ENCODE results near the gene ATCAY.

The ATCAY gene

DNA sequence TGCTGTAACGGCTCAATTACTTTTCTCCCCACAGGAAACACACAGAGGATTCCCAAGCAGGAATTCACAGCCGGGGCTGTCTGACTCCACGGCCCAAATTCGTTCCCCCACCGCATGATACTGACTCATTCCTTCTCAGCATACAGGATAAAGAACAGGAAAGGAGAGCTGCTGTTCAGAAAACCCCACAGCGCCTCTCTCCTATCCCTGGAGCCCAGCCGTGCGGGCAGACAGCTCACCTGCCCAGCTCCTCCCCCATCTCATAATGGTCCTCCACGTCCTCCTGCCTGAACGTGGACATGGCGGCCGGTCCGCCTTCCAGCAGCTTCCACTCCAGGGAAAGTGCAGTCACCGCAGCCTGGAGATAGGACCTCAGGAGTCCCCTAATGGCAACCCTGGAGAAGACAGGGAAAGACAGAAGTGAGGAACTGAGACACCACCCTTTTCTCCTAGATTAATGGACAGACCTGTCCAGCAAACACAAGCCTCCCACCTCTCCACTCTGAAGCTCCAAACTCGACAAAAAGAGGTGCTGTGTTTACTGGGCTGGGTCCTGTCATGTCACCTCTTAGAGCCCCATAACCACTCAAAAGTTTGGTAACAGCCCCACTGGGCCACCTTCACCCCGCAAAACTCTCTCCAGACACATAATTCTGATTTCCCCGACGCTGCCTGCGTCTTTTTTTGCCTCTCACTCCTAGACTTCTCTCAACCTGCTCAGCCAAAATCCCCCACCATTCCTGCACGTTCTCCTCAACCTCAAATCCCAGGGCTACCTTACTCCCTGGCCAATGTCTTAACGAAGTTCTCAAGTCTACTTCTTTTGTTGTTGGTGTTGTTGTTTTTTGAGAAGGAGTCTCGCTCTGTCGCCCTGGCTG lies 89.2 kb downstream of the ATCAY start:
- POLR2A ChIA-PET, result interaction anchor here (0.6 to 2.0 kb wide), 2 partner anchors 11 to 37 kb away, joined by 3 to 10 read pairs; no protein-coding TSS in a partner anchor
- DNase-seq (ENCODE audit: extremely low spot score), result no peak
- CTCF ChIA-PET, result interaction anchor here (0.9 to 2.4 kb wide), 3 partner anchors 14 to 18 kb away, joined by 3 to 12 read pairs (median 5); partner anchors contain the start of gene EEF2
- TF ChIP-seq, protein P1, sequence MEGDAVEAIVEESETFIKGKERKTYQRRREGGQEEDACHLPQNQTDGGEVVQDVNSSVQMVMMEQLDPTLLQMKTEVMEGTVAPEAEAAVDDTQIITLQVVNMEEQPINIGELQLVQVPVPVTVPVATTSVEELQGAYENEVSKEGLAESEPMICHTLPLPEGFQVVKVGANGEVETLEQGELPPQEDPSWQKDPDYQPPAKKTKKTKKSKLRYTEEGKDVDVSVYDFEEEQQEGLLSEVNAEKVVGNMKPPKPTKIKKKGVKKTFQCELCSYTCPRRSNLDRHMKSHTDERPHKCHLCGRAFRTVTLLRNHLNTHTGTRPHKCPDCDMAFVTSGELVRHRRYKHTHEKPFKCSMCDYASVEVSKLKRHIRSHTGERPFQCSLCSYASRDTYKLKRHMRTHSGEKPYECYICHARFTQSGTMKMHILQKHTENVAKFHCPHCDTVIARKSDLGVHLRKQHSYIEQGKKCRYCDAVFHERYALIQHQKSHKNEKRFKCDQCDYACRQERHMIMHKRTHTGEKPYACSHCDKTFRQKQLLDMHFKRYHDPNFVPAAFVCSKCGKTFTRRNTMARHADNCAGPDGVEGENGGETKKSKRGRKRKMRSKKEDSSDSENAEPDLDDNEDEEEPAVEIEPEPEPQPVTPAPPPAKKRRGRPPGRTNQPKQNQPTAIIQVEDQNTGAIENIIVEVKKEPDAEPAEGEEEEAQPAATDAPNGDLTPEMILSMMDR (IDR thresholded peaks at IDR 0.05; ENCODE audit: control extremely low read depth, extremely low read depth, low read depth, missing control alignments), result no peak

DNA sequence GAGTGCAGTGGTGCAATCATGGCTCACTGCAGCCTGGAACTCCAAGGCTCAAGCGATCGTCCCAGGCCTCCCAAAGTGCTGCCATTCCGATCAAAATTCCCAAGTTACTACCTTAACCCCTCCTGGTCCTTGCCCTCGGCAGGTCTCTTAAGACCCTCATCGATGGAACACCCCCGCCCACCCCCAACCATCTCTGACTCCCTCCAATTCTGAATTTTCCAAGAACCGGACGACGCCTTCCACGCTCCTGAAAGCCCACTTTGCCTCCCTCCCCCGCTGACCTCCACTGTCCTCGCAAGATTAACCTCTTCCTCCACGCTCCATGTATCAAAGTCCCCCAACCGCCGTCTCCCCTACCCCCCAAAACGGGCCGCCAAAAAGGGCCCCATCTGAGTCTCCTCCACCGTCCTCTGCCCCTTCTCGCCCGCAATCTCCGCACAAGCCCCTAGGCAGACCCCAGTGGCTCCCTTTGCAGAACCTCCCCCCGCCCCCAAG lies 89.9 kb downstream of the ATCAY start:
- ChIA-PET CTCF (interaction anchor here (0.9 to 1.5 kb wide), 3 partner anchors 13 to 18 kb away, joined by 3 to 5 read pairs (median 4); partner anchors contain the start of gene EEF2), POLR2A (interaction anchor here (0.6 to 2.9 kb wide), 7 partner anchors 10 to 170 kb away, joined by 3 to 29 read pairs (median 7); partner anchors contain the start of gene EEF2)
- TF ChIP-seq, protein P1 (IDR thresholded peaks at IDR 0.05; ENCODE audit: control extremely low read depth, extremely low read depth, low read depth, missing control alignments), result no peak
- DNase-seq (ENCODE audit: extremely low spot score), result no peak

DNA sequence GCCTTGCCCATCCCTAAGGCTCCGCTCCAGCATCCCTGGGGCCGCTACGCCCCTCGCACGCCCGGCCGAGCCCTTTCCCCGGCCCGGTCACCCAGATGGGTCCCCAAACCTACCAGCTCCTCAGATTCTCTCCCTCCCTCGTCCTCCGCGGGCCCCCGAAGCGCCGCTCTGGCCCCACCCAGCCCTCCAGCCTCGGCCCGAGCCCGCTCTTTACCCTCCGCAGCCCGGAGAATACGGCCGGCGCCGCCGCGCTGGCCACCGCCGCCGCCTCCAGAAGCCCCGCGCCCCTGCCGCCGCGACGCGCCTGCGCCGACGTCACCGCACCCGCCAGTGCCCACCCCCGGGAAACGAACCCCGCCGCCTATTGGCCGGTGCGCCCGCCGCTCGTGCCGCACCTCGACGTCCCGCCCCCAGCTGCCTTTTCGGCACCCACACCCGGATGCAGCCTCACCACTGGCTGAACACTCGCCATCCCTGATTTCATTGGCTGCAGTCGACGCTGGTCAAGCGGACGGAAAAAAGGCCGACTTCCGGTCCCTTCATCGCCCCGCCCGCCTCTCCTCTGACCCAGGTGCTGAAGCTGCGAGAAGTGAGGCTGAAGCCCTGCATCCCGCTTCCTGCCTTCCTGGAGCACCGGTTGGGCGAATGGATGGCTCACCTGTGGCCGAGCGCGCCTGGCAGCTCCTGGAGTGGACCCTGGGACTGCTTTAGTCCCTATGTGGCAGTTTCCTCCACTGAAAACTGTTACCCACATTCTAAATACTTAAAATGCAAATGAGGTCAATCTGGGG lies 90.5 kb downstream of the ATCAY start, which contains the start of gene DAPK3:
TSS of gene DAPK3 (minus strand) at position 292 of the 791 bp plus-strand sequence. CDS start 1,364 bp downstream, outside the sequence.
- ChIA-PET CTCF (interaction anchor here (0.9 to 1.5 kb wide), 3 partner anchors 12 to 17 kb away, joined by 3 to 5 read pairs (median 4); partner anchors contain the start of gene EEF2), POLR2A (interaction anchor here (0.6 to 2.9 kb wide), 8 partner anchors 10 to 208 kb away, joined by 3 to 29 read pairs (median 6); partner anchors contain the start of genes EEF2 and MRPL54)

DNA sequence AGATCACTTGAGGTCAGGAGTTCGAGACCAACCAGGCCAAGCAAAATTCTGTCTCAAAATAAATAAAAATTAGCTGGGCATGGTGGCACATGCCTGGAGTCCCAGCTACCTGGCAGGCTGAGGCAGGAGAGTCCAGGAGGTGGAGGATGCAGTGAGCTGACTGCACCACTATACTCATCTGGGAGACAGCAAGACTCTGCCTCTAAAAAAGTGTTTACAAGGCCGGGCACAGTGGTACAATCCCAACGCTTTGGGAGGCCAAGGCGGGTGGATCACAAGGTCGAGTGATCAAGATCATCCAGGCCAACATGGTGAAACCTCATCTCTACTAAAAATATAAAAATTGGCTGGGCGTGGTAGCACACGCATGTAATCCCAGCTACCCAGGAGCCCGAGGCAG lies 94.7 kb downstream of the ATCAY start:
- ChIA-PET CTCF (interaction anchor here (0.9 to 1.5 kb wide), 2 partner anchors 10 to 12 kb away, joined by 3 to 5 read pairs; partner anchors contain the start of gene EEF2), POLR2A (interaction anchor here (1.1 to 1.6 kb wide), 2 partner anchors 8 to 10 kb away, joined by 3 to 13 read pairs; partner anchors contain the start of gene EEF2)
- TF ChIP-seq, protein P1 (IDR thresholded peaks at IDR 0.05; ENCODE audit: control extremely low read depth, extremely low read depth, low read depth, missing control alignments), result no peak
- DNase-seq (ENCODE audit: extremely low spot score), result no peak

More for the DNA sequence above, 90.5 kb downstream of the ATCAY start, which contains the start of gene DAPK3:
- TF ChIP-seq, protein P1 (IDR thresholded peaks at IDR 0.05; ENCODE audit: control extremely low read depth, extremely low read depth, low read depth, missing control alignments), result no peak
- DNase-seq (ENCODE audit: extremely low spot score), result peak; percentile 97

DNA sequence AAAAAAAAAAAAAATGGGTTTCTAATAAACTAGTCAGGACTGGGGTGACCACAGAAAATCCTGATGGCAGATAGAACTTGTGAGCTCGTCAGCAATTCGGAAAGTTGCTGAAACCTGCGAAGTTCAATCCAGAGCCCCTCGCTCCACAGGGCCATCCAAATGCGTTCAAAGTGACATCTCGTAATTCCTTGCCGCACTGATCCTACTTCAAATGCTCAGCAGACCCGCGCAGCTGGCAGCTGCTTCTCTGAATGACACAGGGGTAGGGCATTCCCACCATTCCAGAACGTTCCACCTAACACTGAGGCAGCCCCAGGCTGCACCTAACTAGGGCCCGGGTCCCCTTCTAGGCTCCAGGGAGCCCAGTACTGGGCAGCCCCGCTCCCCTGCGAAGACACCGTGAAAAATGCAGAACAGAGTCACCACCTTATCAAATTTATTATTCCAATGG lies 95.2 kb downstream of the ATCAY start:
- CTCF ChIA-PET, result interaction anchor here (0.9 to 1.5 kb wide), 2 partner anchors 10 to 12 kb away, joined by 3 to 5 read pairs; partner anchors contain the start of gene EEF2
- POLR2A ChIA-PET, result interaction anchor here (0.6 to 1.6 kb wide), 3 partner anchors 8 to 22 kb away, joined by 3 to 13 read pairs (median 3); partner anchors contain the start of gene EEF2
- no peak for DNase-seq (ENCODE audit: extremely low spot score)
- TF ChIP-seq, protein P1 (IDR thresholded peaks at IDR 0.05; ENCODE audit: control extremely low read depth, extremely low read depth, low read depth, missing control alignments), result no peak
